A549 (cell line): ENCODE data around the gene ZNF845. TPM values are rescaled to one million over a fixed set of nuclear protein-coding genes. Genes with fewer than 3 reads are reported as not detected.
A peak's percentile ranks its signal among the peaks of the same experiment; 100 is the strongest.
"Not testable (repeated sequence)": the region's sequence is repeated elsewhere in the genome, so short reads cannot be mapped to it uniquely, and the experiment has no call there.

ENCODE experiments used
- ATAC-seq, 2 experiments: fragments of 200-7000 bp in 1 of 2; fragments of >200 bp in 1 of 2; cut with Nextera tagmentation in 1 of 2; cut with Tn5 transposase in 1 of 2; 3 replicates each; pipeline versions ENCODE4 v1.8.0 to v1.9.1; 2018 to 2020; ENCODE audit warnings: mild to moderate bottlenecking in 1 of 2, moderate library complexity in 1 of 2
- CTCF ChIA-PET: fragments of 300-600 bp; sonication (Branson Sonifier 250); formaldehyde crosslinking; extraction: SDS; loops from one replicate; lab custom pipeline; 2021; ENCODE audit warnings: antibody characterized with exemption, inconsistent platforms; lab: Yijun Ruan, JAX
- POLR2A ChIA-PET: fragments of 350-600 bp; formaldehyde crosslinking; extraction: SDS; loops from one replicate; lab custom pipeline; 2021; ENCODE audit warnings: antibody characterized with exemption, inconsistent platforms; lab: Yijun Ruan, JAX
- DNase-seq, 2 experiments: peaks; one replicate each; pipeline versions ENCODE4 v3.0.0 to v3.0.0-alpha.2; 2011 to 2016; ENCODE audit warnings: low read depth in 1 of 2, low spot score in 1 of 2
- FAIRE-seq: peaks from 2 replicates; lab custom pipeline; 2011; peaks lifted over from hg19 to GRCh38; lab: Jason Lieb, UNC
- H3K27ac ChIP-seq, 2 experiments: fragments of >200 bp; sonication (Bioruptor Twin); formaldehyde crosslinking; 3 replicates each; pipeline ENCODE4 v1.5.1; 2016 to 2017
- H3K4me1 ChIP-seq: fragments of >200 bp; sonication (Bioruptor Twin); formaldehyde crosslinking; 3 replicates; pipeline ENCODE4 v1.6.1; 2016
- H3K4me2 ChIP-seq: fragments of >200 bp; sonication (Bioruptor Twin); formaldehyde crosslinking; 3 replicates; pipeline ENCODE4 v1.6.1; 2016
- H3K4me3 ChIP-seq: fragments of >200 bp; sonication (Bioruptor Twin); formaldehyde crosslinking; 3 replicates; pipeline ENCODE4 v1.5.1; 2016
- H3K9me3 ChIP-seq: fragments of >200 bp; sonication (Bioruptor Twin); formaldehyde crosslinking; 3 replicates; pipeline ENCODE4 v1.6.1; 2016
- ATOH8 ChIP-seq: fragments of 250-450 bp; sonication (Bioruptor Pico); IDR thresholded peaks from 2 replicates; pipeline ENCODE4 v1.5.0; 2020; ENCODE audit warnings: low read depth, mild to moderate bottlenecking, moderate library complexity
- BHLHE40 ChIP-seq: IDR thresholded peaks from 2 replicates; pipeline ENCODE4 v1.6.1; 2012; ENCODE audit warnings: low read depth, low read length, inconsistent platforms
- CHD2 ChIP-seq: fragments of 150-350 bp; IDR thresholded peaks from 2 replicates; pipeline ENCODE4 v1.6.1; 2014; ENCODE audit warnings: low read length; ENCODE audit not compliant: partially characterized antibody
- E2F6 ChIP-seq: IDR thresholded peaks from 2 replicates; pipeline ENCODE4 v1.6.1; 2012; ENCODE audit warnings: low read depth, borderline replicate concordance
- FOXS1 ChIP-seq: fragments of 250-450 bp; sonication (Bioruptor Pico); IDR thresholded peaks from 2 replicates; pipeline ENCODE4 v1.5.0; 2020; ENCODE audit warnings: mild to moderate bottlenecking, moderate library complexity
- GATA3 ChIP-seq: IDR thresholded peaks from 2 replicates; pipeline ENCODE4 v1.6.1; 2012; ENCODE audit warnings: borderline replicate concordance
- HDAC2 ChIP-seq: fragments of 200-600 bp; sonication (generic); IDR thresholded peaks from 2 replicates; pipeline ENCODE4 v1.6.1; 2016
- HOXA7 ChIP-seq: fragments of 250-450 bp; sonication (Bioruptor Pico); IDR thresholded peaks from 2 replicates; pipeline ENCODE4 v1.5.0; 2020; ENCODE audit warnings: mild to moderate bottlenecking, moderate library complexity
- HOXB13 ChIP-seq: fragments of 250-450 bp; sonication (Bioruptor Pico); IDR thresholded peaks from 2 replicates; pipeline ENCODE4 v1.5.0; 2020; ENCODE audit warnings: low read depth, mild to moderate bottlenecking, moderate library complexity
- JUN ChIP-seq, 2 experiments: fragments of >200 bp; sonication (Bioruptor Twin); formaldehyde crosslinking; IDR thresholded peaks; 2 replicates in 1 of 2; 3 replicates in 1 of 2; pipeline ENCODE4 v1.6.1; 2016 to 2017
- NFE2L2 ChIP-seq: fragments of 150-350 bp; conservative IDR thresholded peaks from 2 replicates; pipeline ENCODE4 v1.6.1; 2014; ENCODE audit warnings: low read length
- NPAS2 ChIP-seq: fragments of 250-450 bp; sonication (Bioruptor Pico); IDR thresholded peaks from 2 replicates; pipeline ENCODE4 v1.8.0; 2022; ENCODE audit warnings: mild to moderate bottlenecking, moderate library complexity, borderline replicate concordance
- POLR2A ChIP-seq: IDR thresholded peaks from 2 replicates; pipeline ENCODE4 v1.6.1; 2012; ENCODE audit warnings: mild to moderate bottlenecking, low read length
- POLR2AphosphoS2 ChIP-seq: conservative IDR thresholded peaks from 2 replicates; pipeline ENCODE4 v1.6.1; 2012; ENCODE audit warnings: low read length, improper control_type of control experiment, inconsistent platforms
- RARB ChIP-seq: fragments of 250-450 bp; sonication (Bioruptor Pico); IDR thresholded peaks from 2 replicates; pipeline ENCODE4 v1.8.0; 2021; ENCODE audit warnings: mild to moderate bottlenecking, moderate library complexity
- RCOR1 ChIP-seq: fragments of 150-350 bp; IDR thresholded peaks from 2 replicates; pipeline ENCODE4 v1.6.1; 2014; ENCODE audit warnings: antibody characterized with exemption, low read length, low read depth
- RFX5 ChIP-seq: fragments of 450-650 bp; IDR thresholded peaks from 2 replicates; pipeline ENCODE4 v1.7.1; 2014; ENCODE audit warnings: antibody characterized with exemption, mild to moderate bottlenecking, moderate library complexity
- TFCP2L1 ChIP-seq: fragments of 250-450 bp; sonication (Bioruptor Pico); IDR thresholded peaks from 2 replicates; pipeline ENCODE4 v1.5.0; 2021; ENCODE audit warnings: mild to moderate bottlenecking
- ZC3H11A ChIP-seq: fragments of 450-650 bp; IDR thresholded peaks from 2 replicates; pipeline ENCODE4 v1.6.1; 2014; ENCODE audit warnings: antibody characterized with exemption, mild to moderate bottlenecking
- ZFP36 ChIP-seq: fragments of 450-650 bp; IDR thresholded peaks from 2 replicates; pipeline ENCODE4 v1.6.1; 2014; ENCODE audit warnings: borderline replicate concordance; ENCODE audit not compliant: partially characterized antibody
- WGBS: methylation state at CpG from one replicate; pipeline ENCODE4 v1.1.6; 2017; ENCODE audit errors: missing lambda C conversion rate; 5-methylcytosine and 5-hydroxymethylcytosine counted together
- polyA plus RNA-seq, 4 experiments: library from polyadenylated mRNA; depleted of rRNA in 3 of 4; stranded (reverse); fragments of >200 nt; fragmentation: RNase III in 1 of 4; extraction: RNeasy Plus Mini Kit Qiagen cat#74134 plus additional on column Dnase treatment in 1 of 4; gene quantifications; 2 replicates in 3 of 4; 3 replicates in 1 of 4; pipeline ENCODE4 v1.2.3, GENCODE V29; 2011 to 2017
- TF ChIP-seq, protein P1 (sequence below): fragments of 450-650 bp; IDR thresholded peaks from 2 replicates; pipeline ENCODE4 v1.6.1; 2014; ENCODE audit warnings: antibody characterized with exemption
- TF ChIP-seq, protein P2 (sequence below): fragments of 200-600 bp; sonication (generic); IDR thresholded peaks from 2 replicates; pipeline ENCODE4 v1.6.1; 2016; ENCODE audit warnings: antibody characterized with exemption, mild to moderate bottlenecking, moderate library complexity

ZNF845 gene
- polyA plus RNA-seq, 2 of the 4 experiments (the other 2 are of a cell fraction): 3.3 to 8.3 TPM

GRCh38 chr19:53333066-53333462 lies 485 bp upstream of the ZNF845 start:
- POLR2A ChIA-PET: interaction anchor here (0.7 kb wide), 1 partner anchor 61 kb away, joined by 6 read pairs; the partner anchor contains the start of gene ZNF765
- TF ChIP-seq ZC3H11A (no peak), POLR2A (no peak), ATOH8 (CRISPR knock-in tag) (no peak), TFCP2L1 (CRISPR knock-in tag) (no peak), E2F6 (no peak)
- TF ChIP-seq, protein P1, sequence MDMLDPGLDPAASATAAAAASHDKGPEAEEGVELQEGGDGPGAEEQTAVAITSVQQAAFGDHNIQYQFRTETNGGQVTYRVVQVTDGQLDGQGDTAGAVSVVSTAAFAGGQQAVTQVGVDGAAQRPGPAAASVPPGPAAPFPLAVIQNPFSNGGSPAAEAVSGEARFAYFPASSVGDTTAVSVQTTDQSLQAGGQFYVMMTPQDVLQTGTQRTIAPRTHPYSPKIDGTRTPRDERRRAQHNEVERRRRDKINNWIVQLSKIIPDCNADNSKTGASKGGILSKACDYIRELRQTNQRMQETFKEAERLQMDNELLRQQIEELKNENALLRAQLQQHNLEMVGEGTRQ: no peak
- FAIRE-seq: no peak

GRCh38 chr19:53344403-53344802 lies 10.9 kb downstream of the ZNF845 start:
- WGBS: 94% methylated on average over 4 of the region's 4 CpGs
- H3K4me1 ChIP-seq, H3K4me2 ChIP-seq, H3K4me3 ChIP-seq, POLR2A ChIA-PET, CTCF ChIA-PET, ATAC-seq, DNase-seq, FAIRE-seq, H3K27ac ChIP-seq: not testable (repeated sequence)
- peaks cover 96% of the 10 kb centered on the region for H3K9me3 ChIP-seq

More at GRCh38 chr19:53333066-53333462, 485 bp upstream of the ZNF845 start:
- peak in 1 of 2 experiments; percentile 49; a peak in 3 of 6 replicates for ATAC-seq
- peak overlapping the region; percentile 81 for H3K4me2 ChIP-seq
- DNase-seq: peak in 1 of 2 experiments; percentile 14
- no peaks in the 10 kb centered on the region for H3K4me1 ChIP-seq
- H3K27ac ChIP-seq: peak overlapping the region in 1 of 2 experiments; percentile 4; a peak in 1 of 6 replicates
- WGBS: 27% methylated on average over 14 of the region's 14 CpGs
- H3K4me3 ChIP-seq: peak overlapping the region; percentile 89
- CTCF ChIA-PET: no interaction called here
- H3K9me3 ChIP-seq: peaks cover 82% of the 10 kb centered on the region

DNA sequence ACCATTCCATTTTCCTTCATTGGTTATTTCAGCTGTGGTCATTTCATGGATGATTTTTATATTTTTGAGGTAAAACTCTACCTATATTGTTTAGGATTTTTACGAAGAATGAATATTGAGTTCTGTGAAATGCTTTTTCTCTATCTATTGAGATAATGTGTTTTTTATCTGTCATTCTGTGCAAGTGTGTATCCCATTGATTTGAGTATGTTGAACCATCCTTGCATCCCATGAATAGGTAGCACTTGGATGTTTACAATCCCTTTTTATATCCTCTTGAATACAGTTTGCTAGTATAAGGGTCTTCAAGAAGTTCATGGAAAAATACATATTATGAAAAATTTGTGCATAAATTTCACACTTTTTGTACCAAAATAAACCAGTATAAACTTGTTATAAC lies 22.2 kb downstream of the ZNF845 start:
- no peak overlapping the region for H3K4me3 ChIP-seq
- WGBS: 90% methylated on average over 1 of the region's 1 CpG
- H3K4me1 ChIP-seq: no peaks in the 10 kb centered on the region
- ChIA-PET POLR2A (no interaction called here), CTCF (no interaction called here)
- TF ChIP-seq FOXS1 (CRISPR knock-in tag) (no peak), HOXB13 (no peak), RCOR1 (no peak), JUN (IDR thresholded peaks at IDR 0.05) (no peak), GATA3 (no peak), NPAS2 (no peak), ZFP36 (no peak), HOXA7 (CRISPR knock-in tag) (no peak), HDAC2 (no peak)
- DNase-seq: no peak
- no peak for ATAC-seq
- no peak for FAIRE-seq
- peaks cover 85% of the 10 kb centered on the region for H3K9me3 ChIP-seq
- H3K4me2 ChIP-seq: no peak overlapping the region
- no peak overlapping the region for H3K27ac ChIP-seq

DNA sequence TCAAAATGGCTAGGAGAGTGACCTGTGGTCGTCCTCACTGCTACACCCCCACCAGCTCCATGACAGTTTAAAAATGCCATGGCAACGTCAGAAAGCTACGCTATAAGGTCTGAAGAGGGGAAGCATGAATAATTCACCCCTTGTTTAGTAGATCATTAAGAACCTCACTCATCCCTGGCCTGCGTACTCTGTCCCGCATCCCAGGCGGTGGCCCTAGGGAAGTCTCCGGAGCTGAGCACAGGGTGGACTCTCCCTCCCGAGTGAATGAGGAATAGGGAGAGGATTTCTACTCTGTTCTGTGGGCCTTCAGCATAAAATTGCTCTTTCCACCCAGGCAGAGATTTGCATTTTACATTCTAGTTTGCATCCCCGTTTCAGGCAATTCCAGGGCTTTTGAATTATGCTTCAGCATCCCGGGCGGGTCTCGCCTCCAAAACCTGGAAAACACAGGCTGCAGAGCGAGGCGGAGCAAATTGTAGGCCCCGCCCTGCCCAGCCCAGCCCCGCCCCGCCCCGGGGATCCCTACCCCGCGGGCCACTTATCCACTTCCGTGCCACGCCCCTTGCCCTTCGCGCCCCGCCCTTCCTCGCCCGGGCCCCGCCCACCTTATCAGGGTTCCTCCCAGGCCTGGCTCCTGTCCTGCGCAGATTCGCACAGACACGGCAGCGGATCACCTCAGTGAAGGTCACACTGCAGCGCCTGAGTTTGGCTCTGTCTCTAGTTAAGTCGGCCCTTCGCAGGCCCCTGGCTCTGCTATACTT lies 24.5 kb downstream of the ZNF845 start:
- no peak for DNase-seq
- H3K27ac ChIP-seq: no peak overlapping the region
- WGBS: 79% methylated on average over 22 of the region's 35 CpGs
- no peak; a peak in 1 of 6 replicates for ATAC-seq
- H3K9me3 ChIP-seq: peaks cover 70% of the 10 kb centered on the region
- FAIRE-seq: no peak
- no peak for TF ChIP-seq RARB (CRISPR knock-in tag)
- no peak for TF ChIP-seq POLR2AphosphoS2
- TF ChIP-seq, protein P2, sequence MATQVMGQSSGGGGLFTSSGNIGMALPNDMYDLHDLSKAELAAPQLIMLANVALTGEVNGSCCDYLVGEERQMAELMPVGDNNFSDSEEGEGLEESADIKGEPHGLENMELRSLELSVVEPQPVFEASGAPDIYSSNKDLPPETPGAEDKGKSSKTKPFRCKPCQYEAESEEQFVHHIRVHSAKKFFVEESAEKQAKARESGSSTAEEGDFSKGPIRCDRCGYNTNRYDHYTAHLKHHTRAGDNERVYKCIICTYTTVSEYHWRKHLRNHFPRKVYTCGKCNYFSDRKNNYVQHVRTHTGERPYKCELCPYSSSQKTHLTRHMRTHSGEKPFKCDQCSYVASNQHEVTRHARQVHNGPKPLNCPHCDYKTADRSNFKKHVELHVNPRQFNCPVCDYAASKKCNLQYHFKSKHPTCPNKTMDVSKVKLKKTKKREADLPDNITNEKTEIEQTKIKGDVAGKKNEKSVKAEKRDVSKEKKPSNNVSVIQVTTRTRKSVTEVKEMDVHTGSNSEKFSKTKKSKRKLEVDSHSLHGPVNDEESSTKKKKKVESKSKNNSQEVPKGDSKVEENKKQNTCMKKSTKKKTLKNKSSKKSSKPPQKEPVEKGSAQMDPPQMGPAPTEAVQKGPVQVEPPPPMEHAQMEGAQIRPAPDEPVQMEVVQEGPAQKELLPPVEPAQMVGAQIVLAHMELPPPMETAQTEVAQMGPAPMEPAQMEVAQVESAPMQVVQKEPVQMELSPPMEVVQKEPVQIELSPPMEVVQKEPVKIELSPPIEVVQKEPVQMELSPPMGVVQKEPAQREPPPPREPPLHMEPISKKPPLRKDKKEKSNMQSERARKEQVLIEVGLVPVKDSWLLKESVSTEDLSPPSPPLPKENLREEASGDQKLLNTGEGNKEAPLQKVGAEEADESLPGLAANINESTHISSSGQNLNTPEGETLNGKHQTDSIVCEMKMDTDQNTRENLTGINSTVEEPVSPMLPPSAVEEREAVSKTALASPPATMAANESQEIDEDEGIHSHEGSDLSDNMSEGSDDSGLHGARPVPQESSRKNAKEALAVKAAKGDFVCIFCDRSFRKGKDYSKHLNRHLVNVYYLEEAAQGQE: no peak
- TF ChIP-seq RFX5: no peak
- TF ChIP-seq JUN (IDR thresholded peaks at IDR 0.05): no peak
- TF ChIP-seq NFE2L2: no peak
- TF ChIP-seq BHLHE40: no peak
- TF ChIP-seq CHD2: no peak
- TF ChIP-seq, all 56 proteins: peak for 0
- ChIA-PET CTCF (no interaction called here), POLR2A (no interaction called here)
- H3K4me2 ChIP-seq: no peak overlapping the region
- no peak overlapping the region for H3K4me3 ChIP-seq
- no peaks in the 10 kb centered on the region for H3K4me1 ChIP-seq

- ATAC-seq, H3K4me2 ChIP-seq, CTCF ChIA-PET, H3K4me3 ChIP-seq, FAIRE-seq, H3K27ac ChIP-seq, POLR2A ChIA-PET, H3K4me1 ChIP-seq, DNase-seq: not testable (repeated sequence)
- peaks cover 66% of the 10 kb centered on the region for H3K9me3 ChIP-seq
- 52% methylated on average over 10 of the region's 10 CpGs for WGBS
These were observed 26.5 kb downstream of the ZNF845 start for GRCh38 chr19:53360056-53360455.
